Amygdala (tissue), 56 donors: ENCODE results near the gene UMAD1.
"Not testable (repeated sequence)": the region's sequence is repeated elsewhere in the genome, so short reads cannot be mapped to it uniquely, and the experiment has no call there.

Experiments
- DNase-seq, 56 donors: peaks; one replicate each; lab custom pipeline; 2025; lab: John Stamatoyannopoulos, UW

The UMAD1 gene

DNA sequence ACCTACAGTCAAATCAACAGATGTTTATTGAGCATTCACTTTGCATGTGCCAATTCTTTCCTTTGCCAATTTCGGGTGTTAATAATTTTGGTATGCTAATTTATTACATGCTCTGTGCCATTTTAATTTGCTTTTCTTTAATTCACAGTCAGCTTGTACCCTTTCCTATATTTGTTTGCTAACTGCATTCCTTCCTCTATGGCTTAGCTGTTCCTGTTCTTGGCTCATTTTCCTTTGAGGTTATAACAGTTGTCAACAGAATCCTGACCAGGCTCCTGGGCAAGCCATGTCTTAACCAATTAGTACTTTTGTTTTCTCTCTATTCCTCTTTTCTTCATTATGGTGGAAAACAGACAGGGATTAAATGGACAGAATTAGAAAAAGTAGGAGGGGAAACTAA, 151.5 kb downstream of the UMAD1 start:
- no peak for DNase-seq

DNA sequence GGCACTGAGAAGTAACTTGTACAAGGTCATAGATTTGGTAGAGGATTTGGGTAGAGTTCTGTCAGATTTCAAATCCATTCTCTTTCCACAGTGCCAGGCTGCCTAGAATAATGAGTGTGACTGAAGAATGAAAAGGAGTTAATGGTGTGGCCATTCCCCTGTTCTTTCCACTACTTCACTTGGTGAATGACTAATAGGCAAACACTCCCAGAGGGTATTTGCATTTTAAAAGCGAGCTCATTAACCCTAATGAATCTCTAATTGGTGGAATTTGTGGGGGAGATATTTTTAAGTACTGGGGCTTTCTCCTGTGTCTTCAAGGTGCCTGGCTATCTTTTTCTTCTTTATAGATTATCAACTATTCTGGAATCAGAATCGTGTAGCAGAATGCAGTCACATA, 152.7 kb downstream of the UMAD1 start:
- DNase-seq: no peak

DNA sequence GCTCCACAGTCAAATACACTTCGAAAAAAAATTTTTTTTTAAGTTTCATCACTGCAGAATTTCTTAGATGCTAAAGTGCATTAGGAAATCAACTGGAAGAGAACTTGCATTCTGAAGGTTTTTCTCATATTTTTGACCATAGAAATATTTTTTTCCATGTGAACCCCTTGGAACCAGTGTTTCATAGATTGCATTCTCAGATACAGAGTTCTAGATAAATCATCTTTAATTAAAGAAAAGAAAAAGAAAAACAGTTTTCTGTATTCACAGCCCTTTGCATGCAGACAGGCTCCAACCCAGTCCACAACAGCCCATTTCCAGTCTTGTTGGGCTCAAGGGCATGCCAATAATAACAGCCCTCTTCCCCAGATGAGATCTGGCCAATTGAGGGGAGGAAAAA, 153.4 kb downstream of the UMAD1 start:
- no peak for DNase-seq

DNA sequence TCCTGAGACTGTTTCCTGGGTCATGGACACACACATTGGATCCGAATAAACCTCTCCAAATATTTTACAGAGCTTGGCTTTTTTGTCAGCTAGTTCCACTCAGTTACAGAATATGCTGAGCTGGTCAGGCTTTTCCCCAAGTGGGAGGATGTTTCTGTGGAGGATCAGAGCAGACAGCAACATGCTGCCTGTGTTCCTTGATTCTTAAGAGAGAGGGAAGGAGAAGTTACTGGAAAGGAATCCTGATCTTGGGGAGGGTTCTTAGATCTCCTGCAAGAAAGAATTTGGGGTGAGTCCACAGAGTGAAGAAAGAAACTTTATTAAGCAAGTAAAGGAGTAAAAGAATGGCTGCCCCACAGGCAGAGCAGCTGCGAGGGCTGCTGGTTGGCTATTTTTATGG, 154.7 kb downstream of the UMAD1 start:
- no peak for DNase-seq

DNA sequence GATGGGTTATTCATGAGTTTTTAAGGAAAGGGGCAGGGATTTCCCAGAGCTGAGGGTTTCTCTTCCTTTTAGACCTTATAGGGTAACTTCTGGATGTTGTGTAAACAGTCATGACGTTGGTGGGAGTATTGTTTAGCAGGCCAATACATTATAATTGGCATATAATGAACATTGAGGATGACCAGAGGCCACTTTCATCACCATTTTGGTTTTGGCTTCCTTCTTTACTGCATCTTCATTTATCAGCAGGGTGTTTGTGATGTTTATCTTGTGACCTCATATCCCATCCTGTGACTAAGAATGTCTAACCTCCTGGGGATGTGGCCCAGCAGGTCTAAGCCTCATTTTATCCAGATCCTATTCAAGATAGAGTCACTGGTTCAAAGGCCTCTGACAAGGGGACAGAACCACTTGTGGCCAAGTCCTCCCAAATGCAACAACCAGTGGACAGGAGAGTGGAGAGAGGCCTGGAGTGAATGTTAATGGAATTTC, 155.1 kb downstream of the UMAD1 start:
- DNase-seq: no peak

DNA sequence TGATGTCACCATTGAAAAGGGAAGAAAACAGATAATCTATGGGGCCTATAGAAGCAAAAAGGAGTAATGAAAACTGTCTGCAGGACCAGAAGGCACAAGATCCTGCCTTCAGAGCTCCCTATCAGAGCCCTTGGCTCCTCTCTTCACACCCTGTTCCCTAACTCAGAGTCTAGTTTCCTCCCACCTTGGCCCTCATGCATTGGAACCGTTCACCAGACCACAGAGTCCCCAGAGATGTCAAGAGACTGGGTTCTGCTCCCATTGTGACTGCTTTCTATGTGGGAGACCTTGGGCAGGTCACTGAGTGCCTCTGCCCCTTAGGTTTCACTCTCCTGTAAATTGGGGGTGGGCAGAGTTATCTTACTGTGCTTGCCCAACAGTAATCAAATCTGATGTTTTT, 158.0 kb downstream of the UMAD1 start:
- no peak for DNase-seq

DNA sequence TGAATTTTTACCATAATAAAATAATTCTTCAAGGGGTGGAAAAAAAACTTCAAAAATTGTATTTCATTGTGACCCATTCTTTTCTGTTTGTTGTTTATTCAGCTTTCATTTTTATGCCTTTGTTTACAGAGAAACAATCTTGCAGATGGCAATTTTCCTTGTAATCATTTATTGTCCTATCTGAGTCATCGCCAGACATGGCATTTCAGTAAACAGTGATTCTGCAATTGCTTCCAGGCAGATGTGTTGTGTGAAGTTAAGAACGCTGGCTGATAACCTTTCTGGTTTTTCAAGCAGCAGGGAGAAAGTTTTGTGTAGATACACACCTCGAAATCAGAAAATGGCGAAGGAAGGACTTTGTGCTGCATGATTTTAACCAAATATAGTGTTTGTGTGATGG, 158.6 kb downstream of the UMAD1 start:
- DNase-seq: no peak

DNA sequence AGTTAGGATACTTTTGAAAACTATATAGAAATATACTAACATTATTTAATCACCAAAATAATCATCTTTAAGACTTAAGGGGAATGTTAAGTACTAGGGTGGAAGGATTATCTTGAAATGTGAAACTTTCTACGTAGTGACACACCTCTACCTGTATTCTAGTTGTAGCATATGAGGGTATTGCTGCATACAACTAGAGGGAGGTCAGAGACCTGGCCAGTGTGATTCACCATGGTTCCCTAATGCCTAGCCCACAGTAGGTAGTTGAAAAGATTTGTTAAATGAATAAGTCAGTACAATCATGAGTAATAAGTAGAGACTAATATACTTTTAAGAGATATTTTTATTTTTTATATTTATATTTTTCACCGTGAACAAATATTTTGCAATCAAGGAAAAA, 162.0 kb downstream of the UMAD1 start:
- DNase-seq: no peak

DNA sequence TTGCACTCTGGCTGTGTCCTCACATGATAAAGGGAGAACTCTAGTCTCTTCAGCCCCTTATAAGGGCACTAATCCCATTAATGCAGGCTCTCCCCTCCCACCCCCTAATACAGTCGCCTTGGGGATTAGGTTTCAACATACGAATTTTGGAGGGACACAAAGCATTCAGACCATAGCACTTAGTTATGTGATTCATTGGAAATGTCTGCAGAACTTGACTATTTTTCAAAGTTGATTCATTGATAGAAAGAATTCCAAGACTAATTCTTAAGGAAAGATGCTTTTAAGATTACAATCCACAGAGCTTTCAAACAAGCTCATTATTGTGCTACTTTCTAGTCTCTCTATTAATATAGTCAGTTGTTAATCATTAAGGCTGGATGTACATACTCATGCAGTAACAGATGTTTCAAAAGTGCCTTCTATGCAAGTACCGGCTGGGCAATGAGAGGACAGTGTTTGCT, 163.2 kb downstream of the UMAD1 start:
- no peak for DNase-seq

DNA sequence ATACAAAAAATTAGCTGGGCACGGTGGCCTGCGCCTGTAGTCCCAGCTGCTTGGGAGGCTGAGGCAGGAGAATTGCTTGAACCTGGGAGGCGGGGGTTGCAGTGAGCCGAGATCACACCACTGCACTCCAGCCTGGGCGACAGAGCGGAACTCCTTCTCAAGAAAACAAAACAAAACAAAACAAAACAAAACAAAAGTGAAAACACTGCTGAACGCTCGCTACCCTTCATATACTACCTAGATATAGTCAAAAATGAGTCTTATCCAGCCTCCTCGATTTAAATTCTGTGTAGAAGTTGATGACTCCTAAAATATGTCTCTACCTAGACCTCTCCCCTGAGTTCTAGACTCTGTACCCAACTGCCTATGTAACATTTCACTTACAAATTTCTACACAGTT, 164.3 kb downstream of the UMAD1 start:
- not testable (repeated sequence) for DNase-seq

DNA sequence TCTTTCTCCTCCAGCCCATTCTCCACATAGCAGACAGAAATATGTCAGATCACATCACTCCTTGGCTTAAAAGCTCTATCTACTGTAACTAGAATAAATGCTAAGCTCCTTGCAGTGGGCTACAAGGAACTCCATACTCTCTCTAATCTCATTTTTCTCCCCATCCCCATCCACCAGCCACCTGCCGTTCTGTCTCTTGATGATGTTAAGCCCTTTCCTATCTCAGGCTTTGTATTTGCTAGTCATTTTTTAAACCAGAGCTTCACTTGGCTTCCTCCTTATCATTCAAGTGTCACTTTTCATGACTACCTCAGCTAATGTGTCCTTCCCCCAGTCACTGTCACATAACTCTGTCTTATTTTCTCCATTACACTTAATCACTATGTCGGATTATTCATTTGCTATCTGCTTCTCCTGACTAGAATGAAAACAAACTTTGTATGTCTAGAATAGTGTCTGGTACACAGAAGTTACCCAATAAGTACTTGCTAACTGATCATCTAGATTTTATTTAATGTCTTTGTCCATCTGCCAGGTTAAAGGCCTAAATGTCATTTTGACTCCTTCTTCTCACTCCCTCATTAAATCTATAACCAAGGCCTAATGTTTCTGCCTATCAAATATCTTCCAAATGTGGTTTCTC, 165.1 kb downstream of the UMAD1 start:
- no peak for DNase-seq

DNA sequence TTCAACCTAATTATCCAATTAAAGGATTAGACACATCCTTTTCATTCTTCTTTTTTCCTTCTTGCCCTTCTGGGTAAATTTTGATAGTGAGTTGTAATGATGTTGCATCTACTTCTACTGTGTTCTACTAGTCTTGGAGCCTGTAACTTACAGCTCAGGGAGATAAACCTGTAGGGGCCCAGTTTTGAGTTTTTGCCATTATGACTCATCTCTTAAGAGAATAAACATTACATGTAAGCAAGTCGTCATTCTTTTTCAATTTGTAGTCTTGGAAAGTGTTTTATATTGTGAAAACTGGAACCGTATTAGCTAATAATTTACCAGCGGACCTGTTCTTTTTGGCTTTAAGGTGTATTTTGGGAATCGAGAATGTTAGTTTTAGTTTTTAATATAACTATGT, 167.6 kb downstream of the UMAD1 start:
- DNase-seq: no peak

DNA sequence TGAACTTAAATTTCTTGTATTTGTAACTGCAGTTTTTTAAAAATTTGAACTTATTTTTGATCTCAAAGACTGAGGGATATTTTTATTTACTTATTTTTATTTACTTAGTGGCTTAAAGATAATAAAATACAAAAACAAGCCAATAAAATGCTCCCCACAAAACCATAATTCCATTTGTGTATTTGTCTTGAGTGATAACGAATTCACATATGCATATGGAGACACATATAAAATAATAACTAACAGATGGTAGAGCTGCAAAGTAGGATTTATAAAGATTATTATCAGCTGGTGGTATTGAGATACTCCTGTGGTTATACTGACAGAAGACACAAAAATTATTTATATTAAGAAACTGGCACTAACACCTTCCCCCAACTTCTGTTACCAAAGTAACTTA, 168.1 kb downstream of the UMAD1 start:
- no peak for DNase-seq

DNA sequence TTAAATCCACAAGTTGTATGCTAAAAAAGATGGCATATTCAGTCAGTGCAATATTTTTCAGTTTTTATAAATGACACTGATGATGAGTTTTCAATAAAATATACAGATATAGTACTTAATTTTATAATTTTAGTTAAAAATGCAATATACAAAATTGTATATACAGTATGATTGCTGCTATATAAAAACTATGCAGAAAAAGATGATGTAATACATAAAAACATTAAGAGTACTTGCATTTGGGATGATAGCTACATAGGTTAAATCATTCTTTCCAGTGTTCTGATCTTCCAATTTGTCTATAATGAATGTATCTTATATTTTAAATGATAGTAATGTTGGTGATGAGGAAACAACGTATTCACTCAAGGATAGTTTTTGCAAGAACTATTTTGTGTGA, 169.8 kb downstream of the UMAD1 start:
- DNase-seq: no peak

DNA sequence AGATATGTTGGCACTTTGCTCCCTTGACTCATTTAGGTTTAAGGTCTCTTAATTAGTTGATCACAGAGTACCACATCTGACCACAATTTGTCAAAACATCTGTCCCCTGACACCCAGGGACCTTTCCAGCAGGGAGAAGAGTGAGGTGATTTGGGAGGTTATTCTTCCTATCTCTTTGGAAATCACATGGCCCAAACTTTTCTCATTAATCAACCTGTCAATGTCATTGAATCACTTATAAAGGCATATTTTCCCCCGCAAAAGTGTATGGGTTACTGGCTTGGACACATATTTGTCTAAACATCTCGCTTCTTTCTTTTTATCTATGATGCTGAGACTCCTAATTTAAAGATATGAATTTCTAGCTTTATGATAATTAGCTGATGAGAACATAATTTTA, 170.3 kb downstream of the UMAD1 start:
- no peak for DNase-seq

DNA sequence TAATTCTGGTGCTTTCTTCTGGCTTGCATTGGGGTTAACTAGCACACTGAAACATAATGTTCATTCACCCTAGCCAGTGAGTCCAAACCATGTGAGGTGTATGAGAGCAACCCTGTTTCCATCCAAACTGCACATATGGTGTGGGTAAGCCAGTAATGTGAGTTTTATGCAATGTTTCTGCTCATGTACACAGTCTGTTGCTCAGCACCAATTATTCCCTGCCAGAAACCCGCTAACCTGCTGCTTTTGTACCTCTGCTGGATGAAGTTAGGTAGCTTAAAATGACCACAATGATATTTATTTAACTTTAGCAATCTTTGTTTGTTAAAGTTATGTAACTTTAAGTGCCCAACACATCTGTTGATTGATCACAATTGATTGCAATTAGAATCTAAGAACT, 171.6 kb downstream of the UMAD1 start:
- no peak for DNase-seq

DNA sequence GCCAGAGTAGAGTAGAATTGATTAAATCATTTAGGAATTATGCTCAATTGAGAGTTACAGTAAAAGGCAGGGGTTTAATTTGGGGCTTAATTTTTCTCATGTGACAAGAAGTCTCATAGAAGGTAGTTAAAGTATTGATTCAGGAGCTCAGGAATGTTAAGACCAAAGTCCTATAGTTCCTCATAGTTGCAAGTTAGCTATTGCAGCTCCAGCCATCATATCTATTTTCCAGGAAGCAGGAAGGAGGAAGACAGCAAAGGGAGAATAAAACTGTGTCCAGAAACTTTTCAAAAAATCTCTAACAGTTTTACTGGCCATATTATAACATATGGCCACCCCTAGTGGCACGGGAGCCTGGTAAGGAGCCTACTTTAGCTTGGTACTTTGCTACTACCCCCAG, 174.8 kb downstream of the UMAD1 start:
- no peak for DNase-seq

DNA sequence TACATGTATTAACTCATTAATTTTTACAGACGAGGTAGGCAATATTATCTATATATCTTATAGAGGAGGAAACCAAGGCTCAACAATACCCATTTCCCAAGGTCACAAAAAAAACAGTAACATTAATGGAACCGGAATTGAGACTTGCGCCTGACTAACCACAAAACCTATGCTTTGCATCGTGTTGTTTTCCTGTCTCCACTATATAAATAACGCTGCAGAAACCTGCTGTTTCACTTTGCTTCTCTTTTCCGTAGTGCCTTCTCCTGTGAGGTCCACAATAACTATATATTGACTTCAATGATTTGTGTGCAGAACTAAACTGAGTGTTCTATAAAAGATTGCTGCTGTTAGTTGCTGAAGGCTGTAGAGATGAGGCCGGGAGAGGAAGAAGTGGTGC, 175.5 kb downstream of the UMAD1 start:
- no peak for DNase-seq

DNA sequence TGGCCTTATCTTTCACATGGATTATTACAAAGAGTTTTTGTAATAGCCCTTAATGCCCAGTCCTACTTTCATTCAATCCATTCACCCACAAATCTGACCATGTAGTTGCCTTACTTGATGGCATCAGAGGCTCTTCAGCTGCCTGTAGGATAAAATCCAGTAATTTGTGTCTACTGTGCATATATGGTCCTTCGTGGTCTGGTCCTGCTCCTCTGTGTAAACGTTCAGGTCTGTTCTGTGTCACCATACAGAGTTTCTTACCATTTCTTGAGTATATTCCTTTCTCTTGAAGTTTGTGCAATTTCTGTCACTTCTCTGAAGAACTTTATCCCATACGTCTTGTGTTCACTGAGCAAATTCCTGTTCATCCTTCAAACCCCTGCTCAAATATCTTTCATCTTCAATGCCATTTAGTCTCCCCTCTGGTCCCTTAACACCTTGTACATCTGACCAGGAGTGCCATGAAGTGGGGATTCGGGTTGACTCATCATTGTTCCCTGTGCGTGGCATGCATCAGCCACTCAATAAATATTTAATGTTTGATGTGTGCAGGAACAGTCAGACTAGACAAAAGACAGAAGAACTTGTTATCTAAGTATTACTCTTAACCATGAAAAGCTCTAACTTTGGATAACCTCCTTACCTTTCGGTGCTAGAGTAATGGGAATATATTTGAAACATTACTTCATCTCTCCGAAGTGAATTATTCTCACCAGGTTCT, 176.4 kb downstream of the UMAD1 start:
- DNase-seq: no peak

DNA sequence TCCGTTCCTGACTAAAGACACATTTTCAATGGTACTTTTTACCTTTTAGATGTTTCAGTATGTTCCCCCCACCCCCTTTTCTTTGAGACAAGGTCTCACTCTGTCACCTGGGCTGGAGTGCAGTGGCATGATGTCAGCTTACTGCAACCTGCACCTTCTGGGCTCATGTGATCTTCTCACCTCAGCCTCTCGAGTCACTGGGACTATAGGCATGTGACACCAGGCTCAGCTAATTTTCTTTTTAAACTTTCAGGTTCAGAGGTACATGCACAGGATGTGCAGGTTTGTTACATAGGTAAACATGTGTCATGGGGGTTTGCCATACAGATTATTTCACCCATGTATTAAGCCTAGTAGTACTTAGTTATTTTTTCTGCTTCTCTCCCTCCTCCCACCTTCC, 177.2 kb downstream of the UMAD1 start:
- no peak for DNase-seq

DNA sequence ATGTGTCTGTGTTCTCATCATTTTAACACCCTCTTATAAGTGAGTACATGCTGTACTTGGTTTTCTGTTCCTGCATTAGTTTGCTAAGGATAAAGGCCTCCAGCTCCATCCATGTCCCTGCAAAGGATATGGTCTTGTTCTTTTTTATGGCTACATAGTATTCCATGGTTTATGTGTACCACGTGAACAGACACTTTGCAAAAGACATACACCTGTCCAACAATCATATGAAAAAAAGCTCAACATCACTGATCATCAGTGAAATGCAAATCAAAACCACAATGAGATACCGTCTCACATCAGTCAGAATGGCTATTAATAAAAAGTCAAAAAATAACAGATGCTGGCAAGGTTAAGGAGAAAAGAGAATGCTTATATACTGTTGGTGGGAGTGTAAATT, 177.6 kb downstream of the UMAD1 start:
- not testable (repeated sequence) for DNase-seq
